Parathyroid adenoma (tissue), 2 donors: ENCODE measurements around the gene CD200R1L.

ENCODE experiments used
- H2AFZ ChIP-seq: fragments of 300-600 bp; sonication (generic); one replicate; pipeline ENCODE4 v1.7.0; 2017; ENCODE audit warnings: antibody characterized with exemption, mild to moderate bottlenecking
- H3K27ac ChIP-seq: fragments of 300-600 bp; sonication (generic); one replicate; pipeline ENCODE4 v1.7.0; 2017
- H3K27me3 ChIP-seq: fragments of 300-600 bp; sonication (generic); one replicate; pipeline ENCODE4 v1.7.0; 2017; ENCODE audit warnings: low read length; ENCODE audit not compliant: control insufficient read depth, insufficient read depth
- H3K36me3 ChIP-seq: fragments of 300-600 bp; sonication (generic); one replicate; pipeline ENCODE4 v1.7.0; 2017; ENCODE audit warnings: low read length; ENCODE audit not compliant: control insufficient read depth, insufficient read depth
- H3K4me1 ChIP-seq: fragments of 300-600 bp; sonication (generic); one replicate; pipeline ENCODE4 v1.7.0; 2017; ENCODE audit warnings: control low read depth
- H3K4me2 ChIP-seq: fragments of 300-600 bp; sonication (generic); one replicate; pipeline ENCODE4 v1.7.0; 2017; ENCODE audit warnings: low read length
- H3K4me3 ChIP-seq: fragments of 300-600 bp; sonication (generic); one replicate; pipeline ENCODE4 v1.7.0; 2017; ENCODE audit warnings: low read depth, low read length
- H3K79me2 ChIP-seq: fragments of 300-600 bp; sonication (generic); one replicate; pipeline ENCODE4 v1.7.0; 2017; ENCODE audit warnings: control low read depth
- H3K9ac ChIP-seq: fragments of 300-600 bp; sonication (generic); one replicate; pipeline ENCODE4 v1.7.0; 2017; ENCODE audit warnings: mild to moderate bottlenecking
- H3K9me3 ChIP-seq: fragments of 300-600 bp; sonication (generic); one replicate; pipeline ENCODE4 v1.7.0; 2017; ENCODE audit warnings: low read length; ENCODE audit not compliant: control insufficient read depth
- TF ChIP-seq, protein P1 (sequence below): fragments of 300-600 bp; sonication (generic); IDR thresholded peaks from one replicate; pipeline ENCODE4 v1.7.0; 2017; ENCODE audit warnings: antibody characterized with exemption, mild to moderate bottlenecking
- donor health status: primary hyperparathyroidism.

The CD200R1L gene

DNA sequence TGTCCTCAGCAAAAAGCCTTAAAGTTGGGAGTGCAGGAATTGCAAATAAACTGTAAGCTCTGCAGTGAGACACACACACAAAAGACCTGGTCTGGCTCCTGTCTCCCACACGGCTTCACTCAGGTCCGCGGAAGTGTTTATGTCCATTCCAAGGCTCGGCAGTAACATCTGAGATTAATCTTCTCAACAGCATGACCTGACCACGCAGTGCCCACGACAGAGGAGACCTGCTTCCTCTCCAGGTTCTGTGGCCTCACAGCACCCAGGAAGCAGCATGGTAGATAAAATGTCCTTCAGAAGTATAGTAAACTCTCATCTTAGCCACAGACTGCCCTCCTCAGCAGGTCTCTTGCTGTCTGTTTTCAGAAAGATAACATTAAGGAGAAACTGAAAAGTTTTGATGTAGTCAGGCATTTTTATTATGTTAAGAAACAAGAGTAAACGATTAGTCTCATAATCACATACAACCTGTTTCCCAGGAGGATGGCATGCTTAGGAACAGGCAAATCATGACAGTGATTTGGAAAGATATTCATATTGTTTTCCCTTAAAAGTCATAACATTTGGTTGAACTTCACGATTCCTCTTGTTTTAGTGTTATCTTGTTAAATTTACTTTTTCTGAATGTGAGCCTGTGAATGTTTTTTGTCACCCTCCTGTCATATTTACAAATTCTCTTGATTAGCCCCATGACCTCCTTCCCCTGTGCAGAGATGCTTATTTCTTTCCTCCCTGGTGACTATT, 34.6 kb downstream of the CD200R1L start:
- H3K27me3 ChIP-seq, result no peaks in the 10 kb centered on the region
- no peak overlapping the region for H3K4me3 ChIP-seq
- peak overlapping the region; percentile 18 for H3K27ac ChIP-seq
- TF ChIP-seq, protein P1, sequence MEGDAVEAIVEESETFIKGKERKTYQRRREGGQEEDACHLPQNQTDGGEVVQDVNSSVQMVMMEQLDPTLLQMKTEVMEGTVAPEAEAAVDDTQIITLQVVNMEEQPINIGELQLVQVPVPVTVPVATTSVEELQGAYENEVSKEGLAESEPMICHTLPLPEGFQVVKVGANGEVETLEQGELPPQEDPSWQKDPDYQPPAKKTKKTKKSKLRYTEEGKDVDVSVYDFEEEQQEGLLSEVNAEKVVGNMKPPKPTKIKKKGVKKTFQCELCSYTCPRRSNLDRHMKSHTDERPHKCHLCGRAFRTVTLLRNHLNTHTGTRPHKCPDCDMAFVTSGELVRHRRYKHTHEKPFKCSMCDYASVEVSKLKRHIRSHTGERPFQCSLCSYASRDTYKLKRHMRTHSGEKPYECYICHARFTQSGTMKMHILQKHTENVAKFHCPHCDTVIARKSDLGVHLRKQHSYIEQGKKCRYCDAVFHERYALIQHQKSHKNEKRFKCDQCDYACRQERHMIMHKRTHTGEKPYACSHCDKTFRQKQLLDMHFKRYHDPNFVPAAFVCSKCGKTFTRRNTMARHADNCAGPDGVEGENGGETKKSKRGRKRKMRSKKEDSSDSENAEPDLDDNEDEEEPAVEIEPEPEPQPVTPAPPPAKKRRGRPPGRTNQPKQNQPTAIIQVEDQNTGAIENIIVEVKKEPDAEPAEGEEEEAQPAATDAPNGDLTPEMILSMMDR, result no peak
- H2AFZ ChIP-seq, result peak overlapping the region; percentile 30
- H3K9ac ChIP-seq, result no peak overlapping the region
- H3K36me3 ChIP-seq, result no peaks in the 10 kb centered on the region
- no peaks in the 10 kb centered on the region for H3K79me2 ChIP-seq
- H3K4me2 ChIP-seq, result no peak overlapping the region
- H3K9me3 ChIP-seq, result no peaks in the 10 kb centered on the region
- peaks cover 3% of the 10 kb centered on the region for H3K4me1 ChIP-seq

DNA sequence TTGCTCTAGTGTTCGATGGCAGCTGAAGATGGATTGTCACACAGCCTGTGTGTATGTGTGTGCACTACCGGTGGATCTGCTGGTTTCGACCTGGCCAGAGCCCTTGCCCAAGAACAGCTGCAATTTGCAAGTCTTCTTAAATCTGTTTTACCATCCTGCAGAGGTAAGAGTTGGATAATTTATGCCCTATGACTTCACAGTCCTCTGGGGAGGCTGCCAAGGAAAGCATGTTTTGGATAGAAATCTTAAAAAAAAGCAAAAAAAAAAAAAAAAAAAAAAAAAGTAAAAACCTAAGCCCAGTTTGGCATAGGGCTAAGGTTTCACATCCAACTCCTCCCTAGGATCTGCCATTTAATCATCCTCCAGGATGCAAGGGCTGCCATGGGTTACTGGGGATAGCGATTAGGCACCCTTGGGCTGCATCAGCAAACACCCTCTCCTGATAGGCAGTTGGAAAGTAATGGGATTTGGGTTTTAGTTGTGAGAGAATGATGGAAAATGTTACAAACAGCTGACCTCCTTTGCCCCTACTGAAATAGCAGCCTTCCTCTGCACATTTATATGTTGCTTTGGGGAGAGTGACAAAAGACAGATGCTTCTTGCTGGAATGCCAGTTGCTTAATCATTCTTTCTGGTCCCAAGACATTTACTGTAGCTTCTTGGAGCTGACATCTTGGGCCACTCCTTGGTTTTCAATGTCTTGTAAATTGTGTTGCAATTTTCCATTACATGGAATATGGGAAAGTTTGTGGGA, 35.4 kb downstream of the CD200R1L start:
- H3K27me3 ChIP-seq, result no peaks in the 10 kb centered on the region
- no peak overlapping the region for H3K4me3 ChIP-seq
- no peak overlapping the region for H3K27ac ChIP-seq
- H3K36me3 ChIP-seq, result no peaks in the 10 kb centered on the region
- TF ChIP-seq, protein P1, result no peak
- no peak overlapping the region for H3K4me2 ChIP-seq
- no peaks in the 10 kb centered on the region for H3K79me2 ChIP-seq
- H3K9ac ChIP-seq, result no peak overlapping the region
- H3K4me1 ChIP-seq, result peaks cover 3% of the 10 kb centered on the region
- H2AFZ ChIP-seq, result no peak overlapping the region
- no peaks in the 10 kb centered on the region for H3K9me3 ChIP-seq

DNA sequence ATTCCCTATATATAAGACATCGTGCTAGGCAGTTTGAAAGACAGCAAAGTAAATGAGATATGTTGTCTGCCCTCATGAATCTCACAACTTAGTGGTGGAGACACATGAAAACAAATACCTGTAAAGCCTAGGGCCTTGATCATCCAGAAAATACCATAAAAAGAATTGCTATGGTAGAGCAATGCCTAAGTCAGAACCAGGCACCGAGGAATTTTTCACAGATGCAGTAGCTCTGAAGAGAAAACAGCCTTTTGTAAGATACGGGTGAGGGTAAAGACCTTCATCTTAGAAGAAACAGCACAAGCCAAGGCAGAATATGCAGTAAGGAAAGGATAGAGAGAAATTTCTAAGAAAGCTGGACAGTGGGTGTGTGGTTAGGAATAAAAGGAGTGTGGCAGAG, 36.1 kb downstream of the CD200R1L start:
- TF ChIP-seq, protein P1, result no peak
- Histone ChIP-seq H3K36me3 (no peaks in the 10 kb centered on the region), H3K9ac (no peak overlapping the region), H3K9me3 (no peaks in the 10 kb centered on the region), H3K4me3 (no peak overlapping the region), H2AFZ (no peak overlapping the region), H3K27me3 (no peaks in the 10 kb centered on the region), H3K79me2 (no peaks in the 10 kb centered on the region), H3K27ac (no peak overlapping the region), H3K4me1 (peaks cover 3% of the 10 kb centered on the region), H3K4me2 (no peak overlapping the region)

DNA sequence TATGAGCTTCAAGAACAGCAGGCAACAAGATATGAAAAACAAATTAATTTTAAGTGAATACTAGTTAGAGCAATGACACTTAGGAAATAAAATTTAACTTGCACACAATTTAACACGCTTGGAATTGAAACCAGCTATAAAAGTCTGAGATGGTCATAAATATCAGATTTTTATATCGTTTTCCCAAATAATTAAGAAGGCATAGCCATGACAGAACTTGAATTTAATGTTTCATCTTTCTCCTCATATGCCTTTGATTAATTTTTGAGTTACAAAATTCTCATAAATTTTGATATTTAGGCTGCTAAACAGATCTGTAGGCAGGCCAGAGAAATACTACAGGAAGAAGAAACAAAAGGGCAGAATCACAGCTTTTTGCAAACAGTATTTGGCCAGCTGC, 38.5 kb downstream of the CD200R1L start:
- TF ChIP-seq, protein P1, result no peak
- no peaks in the 10 kb centered on the region for H3K36me3 ChIP-seq
- H3K79me2 ChIP-seq, result no peaks in the 10 kb centered on the region
- H3K4me1 ChIP-seq, result peaks cover 3% of the 10 kb centered on the region
- H3K27ac ChIP-seq, result no peak overlapping the region
- no peaks in the 10 kb centered on the region for H3K9me3 ChIP-seq
- H3K4me3 ChIP-seq, result no peak overlapping the region
- H2AFZ ChIP-seq, result no peak overlapping the region
- no peak overlapping the region for H3K4me2 ChIP-seq
- H3K27me3 ChIP-seq, result no peaks in the 10 kb centered on the region
- H3K9ac ChIP-seq, result no peak overlapping the region
